IPS DF 4.7 (cell line): ENCODE results near the gene CDH6.

Source experiments
- DNase-seq: peaks from one replicate; pipeline ENCODE4 v3.0.0-alpha.2; 2013; ENCODE audit warnings: low spot score; ENCODE audit errors: extremely low read depth

Gene CDH6

GRCh38 chr5:31375999-31376720 is 182.7 kb downstream of the CDH6 start:
- DNase-seq, result no peak

- DNase-seq, result no peak
Measured at GRCh38 chr5:31377274-31377946, 183.9 kb downstream of the CDH6 start.

- DNase-seq, result no peak
Measured at GRCh38 chr5:31378136-31378535, 184.7 kb downstream of the CDH6 start.
